SIG-M5 (cell line): ENCODE results near the gene PTTG1.

Experiments used
- DNase-seq: peaks from one replicate; lab custom pipeline; 2025; lab: John Stamatoyannopoulos, UW

PTTG1 gene

DNA sequence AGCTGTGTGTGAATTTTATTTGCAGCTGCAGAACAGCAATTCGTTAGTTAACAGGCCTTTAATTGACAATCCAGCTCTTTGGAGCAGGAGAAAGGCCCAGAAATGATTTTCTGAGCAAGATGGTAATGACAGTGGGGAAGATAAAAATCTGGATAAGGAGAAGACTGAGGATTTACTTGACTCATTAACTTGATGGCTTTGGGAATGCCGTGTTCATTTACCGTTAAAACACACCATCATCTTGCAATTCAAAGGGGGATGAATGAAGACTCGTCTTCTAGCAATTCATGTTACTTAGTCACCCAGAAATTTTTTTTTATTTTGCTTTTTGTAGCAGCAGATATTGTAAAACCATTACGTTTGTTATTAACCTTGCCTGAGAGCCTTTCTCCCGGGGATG lies 52.0 kb downstream of the PTTG1 start:
- no peak for DNase-seq

DNA sequence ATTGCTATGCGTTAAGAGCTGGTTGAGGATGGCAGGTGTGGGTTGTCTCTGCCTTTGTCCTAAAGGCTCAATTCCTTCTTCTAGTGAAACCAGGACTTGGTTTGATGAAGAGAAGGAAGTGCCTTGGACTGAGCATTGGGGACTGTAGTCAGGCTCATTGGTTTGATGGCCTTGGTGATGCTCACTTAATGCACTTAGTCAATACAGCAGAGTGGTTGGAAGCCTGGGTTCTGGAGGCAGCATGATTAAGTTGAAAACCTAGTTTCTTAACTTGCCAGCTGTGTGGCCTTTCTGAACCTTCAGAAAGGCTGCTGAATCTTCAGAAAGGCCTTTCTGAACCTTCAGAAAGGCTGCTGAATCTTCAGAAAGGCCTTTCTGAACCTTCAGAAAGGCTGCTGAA lies 52.4 kb downstream of the PTTG1 start:
- no peak for DNase-seq

DNA sequence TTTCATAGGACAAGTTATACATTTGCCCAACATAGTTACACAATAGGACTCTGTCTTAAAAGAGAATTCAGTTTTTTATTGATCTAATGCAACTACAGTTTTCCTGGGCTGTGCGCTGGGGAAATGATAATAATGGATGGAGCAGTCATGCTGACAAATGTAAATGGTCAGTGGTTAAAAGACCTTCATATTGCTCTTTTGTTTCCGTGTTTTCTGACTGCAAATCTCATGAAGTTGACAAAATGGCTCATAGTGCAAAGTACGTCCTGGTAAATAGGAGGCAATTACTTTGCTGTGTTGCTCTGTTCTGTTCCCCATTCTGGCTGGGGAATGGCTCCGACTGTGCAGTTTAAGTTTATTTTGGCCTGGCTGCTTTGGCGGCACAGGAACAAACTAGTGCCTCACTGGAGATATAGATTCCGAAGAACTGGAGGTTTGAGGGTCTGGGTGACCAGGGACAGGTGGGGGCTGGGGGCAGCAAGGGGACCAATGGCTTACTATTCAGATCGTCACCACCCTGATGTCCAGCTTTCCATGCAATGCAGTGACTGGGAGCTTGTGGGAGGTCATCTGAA lies 54.3 kb downstream of the PTTG1 start:
- DNase-seq: no peak

DNA sequence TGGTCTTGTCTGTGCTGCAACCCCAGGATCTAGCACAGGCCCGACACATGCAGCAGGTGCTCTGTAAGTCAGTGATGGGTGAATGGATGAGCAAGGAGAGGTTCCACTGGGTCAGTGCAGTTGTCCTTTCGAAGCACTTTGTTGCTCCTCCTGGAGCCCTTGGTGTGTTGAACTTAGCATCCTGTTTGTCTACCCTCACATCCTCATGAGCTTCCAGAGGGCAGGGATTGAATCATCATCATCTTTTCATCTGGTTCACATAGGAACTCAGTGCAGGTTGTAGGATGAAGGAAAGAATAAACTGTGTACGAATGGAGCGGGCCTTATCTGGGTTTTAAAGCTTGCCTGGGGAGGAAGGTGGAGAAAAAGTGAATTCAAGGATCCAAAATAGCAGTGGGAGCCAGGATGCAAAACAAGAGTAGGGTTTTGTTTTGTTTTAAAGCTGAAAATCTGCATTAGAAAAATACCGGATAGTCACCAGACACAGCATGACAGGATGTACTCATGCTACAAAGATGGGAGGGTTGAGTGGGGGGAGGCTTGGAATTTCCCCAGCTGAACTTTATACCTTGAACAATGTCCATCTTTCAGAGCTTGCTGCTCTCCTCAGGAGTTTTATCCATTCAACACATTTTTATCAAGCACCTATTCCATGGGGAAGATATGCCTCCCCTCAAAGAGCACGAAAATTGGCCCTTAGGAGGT lies 55.8 kb downstream of the PTTG1 start:
- DNase-seq: no peak

DNA sequence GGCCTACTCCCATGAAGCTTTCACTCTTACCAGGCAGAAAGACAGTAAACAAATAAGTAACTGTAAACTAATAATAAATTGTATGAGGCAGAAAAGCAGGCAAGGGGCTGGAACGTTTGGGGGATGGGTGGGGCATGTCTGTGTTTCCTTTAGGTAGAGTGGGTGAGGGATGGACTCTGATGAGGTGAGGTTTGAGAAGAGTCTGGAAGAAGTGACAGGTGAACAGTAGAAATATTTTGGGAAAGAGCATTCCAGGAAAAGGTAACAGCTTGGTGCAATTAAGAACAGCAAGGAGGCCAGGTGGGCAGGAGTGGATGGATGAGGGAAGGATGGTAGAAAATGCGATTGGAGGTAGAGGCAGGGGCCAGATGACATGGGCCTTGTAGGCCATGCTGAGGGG lies 56.5 kb downstream of the PTTG1 start:
- DNase-seq: no peak
